LNCaP clone FGC (cell line): ENCODE results near the gene HACL1.

Experiments used
- DNase-seq: peaks from one replicate; pipeline ENCODE4 v3.0.0-alpha.2; 2011; ENCODE audit warnings: low read depth
- H3K4me3 ChIP-seq: 2 replicates; pipeline ENCODE4 v1.5.1; 2011; ENCODE audit warnings: mild to moderate bottlenecking, low read depth, low read length, control low read depth
- TF ChIP-seq, protein P1 (sequence below): IDR thresholded peaks from 2 replicates; pipeline ENCODE4 v1.5.1; 2012; ENCODE audit warnings: mild to moderate bottlenecking; ENCODE audit not compliant: control insufficient read depth, insufficient read depth; ENCODE audit errors: extremely low read depth

The HACL1 gene

GRCh38 chr3:15634671-15635070 lies 33.3 kb upstream of the HACL1 start:
- no peak overlapping the region; the same call in 1 of the 2 replicates for H3K4me3 ChIP-seq

DNA sequence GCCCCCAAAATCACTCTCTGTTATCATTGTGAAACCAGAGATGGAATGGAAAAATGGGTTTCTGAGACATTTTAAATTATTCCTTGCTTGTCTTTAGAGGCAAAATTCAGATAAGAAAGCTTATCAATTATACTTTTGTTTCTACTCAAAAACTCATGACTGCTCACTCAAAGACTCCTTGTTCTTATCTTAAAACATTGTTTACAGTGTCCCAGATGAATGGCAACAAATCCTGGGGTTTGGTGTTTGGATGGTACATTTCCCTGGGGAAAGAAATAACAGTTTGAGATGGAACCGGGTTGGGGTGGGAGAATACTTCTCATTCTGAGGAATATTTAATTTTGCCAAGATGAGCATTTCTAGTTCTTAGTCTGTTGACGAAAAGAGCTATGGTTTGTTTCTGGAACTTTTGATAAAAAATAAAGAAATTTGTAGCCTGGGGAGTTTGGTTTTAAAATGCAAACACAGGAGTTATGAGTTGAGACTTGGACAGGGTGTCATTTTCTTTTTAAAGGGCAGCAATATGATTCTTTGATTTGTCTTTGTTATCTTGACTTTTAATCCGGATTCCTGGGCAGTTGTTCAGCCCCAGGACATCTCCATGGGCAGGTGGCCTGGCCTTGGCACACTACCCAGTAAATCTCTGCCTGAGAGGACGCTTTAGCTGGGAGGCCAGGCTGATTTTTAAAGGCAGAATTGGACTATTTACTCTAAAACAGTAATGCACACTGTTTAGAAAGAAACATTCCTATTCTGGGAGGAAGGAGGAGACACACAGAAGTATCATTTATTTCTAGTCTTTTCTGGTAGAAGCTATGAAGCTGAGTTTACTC lies 32.6 kb upstream of the HACL1 start:
- no peak overlapping the region; the same call in 1 of the 2 replicates for H3K4me3 ChIP-seq
- TF ChIP-seq, protein P1, sequence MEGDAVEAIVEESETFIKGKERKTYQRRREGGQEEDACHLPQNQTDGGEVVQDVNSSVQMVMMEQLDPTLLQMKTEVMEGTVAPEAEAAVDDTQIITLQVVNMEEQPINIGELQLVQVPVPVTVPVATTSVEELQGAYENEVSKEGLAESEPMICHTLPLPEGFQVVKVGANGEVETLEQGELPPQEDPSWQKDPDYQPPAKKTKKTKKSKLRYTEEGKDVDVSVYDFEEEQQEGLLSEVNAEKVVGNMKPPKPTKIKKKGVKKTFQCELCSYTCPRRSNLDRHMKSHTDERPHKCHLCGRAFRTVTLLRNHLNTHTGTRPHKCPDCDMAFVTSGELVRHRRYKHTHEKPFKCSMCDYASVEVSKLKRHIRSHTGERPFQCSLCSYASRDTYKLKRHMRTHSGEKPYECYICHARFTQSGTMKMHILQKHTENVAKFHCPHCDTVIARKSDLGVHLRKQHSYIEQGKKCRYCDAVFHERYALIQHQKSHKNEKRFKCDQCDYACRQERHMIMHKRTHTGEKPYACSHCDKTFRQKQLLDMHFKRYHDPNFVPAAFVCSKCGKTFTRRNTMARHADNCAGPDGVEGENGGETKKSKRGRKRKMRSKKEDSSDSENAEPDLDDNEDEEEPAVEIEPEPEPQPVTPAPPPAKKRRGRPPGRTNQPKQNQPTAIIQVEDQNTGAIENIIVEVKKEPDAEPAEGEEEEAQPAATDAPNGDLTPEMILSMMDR, result no peak
- DNase-seq, result peak; percentile 88

More at GRCh38 chr3:15634671-15635070, 33.3 kb upstream of the HACL1 start:
- no peak for DNase-seq
- TF ChIP-seq, protein P1, result no peak

DNA sequence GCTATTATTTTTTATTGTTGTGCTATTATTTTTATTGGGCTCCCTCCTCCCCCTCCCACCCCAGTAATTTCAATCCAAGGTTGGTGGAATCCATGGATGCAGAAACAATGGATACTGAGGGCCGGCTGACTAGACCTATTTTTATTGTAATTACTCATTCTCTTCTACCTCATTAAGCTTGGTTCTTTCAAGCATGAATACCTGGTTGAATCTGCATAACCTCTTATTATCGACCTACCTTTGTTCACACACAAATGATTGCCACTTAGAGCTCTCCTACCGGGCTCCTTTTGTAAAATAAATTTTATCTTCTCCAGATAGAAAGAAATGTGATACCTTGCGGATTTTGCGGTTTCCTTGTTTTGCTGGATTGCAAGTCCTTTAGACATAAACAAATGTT lies 31.8 kb upstream of the HACL1 start:
- DNase-seq, result no peak
- no peak overlapping the region for H3K4me3 ChIP-seq
- TF ChIP-seq, protein P1, result no peak

GRCh38 chr3:15632212-15632580 lies 30.8 kb upstream of the HACL1 start:
- no peak overlapping the region for H3K4me3 ChIP-seq
- no peak for DNase-seq
- TF ChIP-seq, protein P1, result no peak

- TF ChIP-seq, protein P1, result no peak
- DNase-seq, result no peak
- no peak overlapping the region for H3K4me3 ChIP-seq
Measured at GRCh38 chr3:15631426-15632211, 30.2 kb upstream of the HACL1 start.

DNA sequence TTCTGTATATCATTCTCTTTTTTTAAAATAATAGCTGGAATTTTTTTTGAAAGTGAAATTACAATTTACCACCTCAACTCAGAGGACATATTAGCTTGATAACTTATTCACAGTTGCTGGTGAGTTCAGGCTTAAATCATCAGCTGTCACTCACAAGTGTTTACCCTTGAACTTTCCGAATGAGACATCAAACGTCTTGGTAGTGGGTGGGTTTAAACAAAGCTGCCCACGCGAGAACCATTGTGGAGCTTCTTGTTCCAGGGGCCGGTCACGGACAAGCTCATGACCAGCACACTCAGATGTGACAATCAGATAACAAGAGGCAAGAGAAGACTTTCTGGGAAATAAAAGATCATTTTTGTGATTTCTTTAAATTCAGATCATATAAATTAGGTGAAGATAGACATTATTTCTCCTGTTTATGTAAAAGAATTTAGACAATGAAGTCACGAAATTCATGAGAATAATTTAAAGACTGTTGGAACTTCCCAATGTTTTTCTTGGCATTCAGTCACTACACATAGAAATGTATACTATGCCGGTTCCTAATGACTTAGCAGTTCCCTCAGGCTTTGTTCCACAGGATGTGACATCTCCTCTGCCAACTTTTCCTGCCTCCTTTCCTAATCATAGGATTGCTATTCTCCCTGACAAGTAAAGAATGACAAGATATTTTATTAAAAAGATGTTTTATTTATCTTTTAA lies 29.4 kb upstream of the HACL1 start:
- H3K4me3 ChIP-seq, result peak overlapping the region; percentile 37
- TF ChIP-seq, protein P1, result no peak
- DNase-seq, result peak; percentile 78
